Superior temporal gyrus (tissue), 1 donor: ENCODE data around the gene AS3MT.
"Not testable (repeated sequence)": the region's sequence is repeated elsewhere in the genome, so short reads cannot be mapped to it uniquely, and the experiment has no call there.

Experiments used
- DNase-seq: peaks from one replicate; pipeline ENCODE4 v3.0.0-alpha.2; 2016; ENCODE audit errors: extremely low spot score

Gene AS3MT

GRCh38 chr10:102919246-102919959 lies 50.1 kb downstream of the AS3MT start:
- no peak for DNase-seq

GRCh38 chr10:102919992-102920739 lies 50.9 kb downstream of the AS3MT start:
- DNase-seq, result no peak

- no peak for DNase-seq
Measured at GRCh38 chr10:102923601-102924000, 54.3 kb downstream of the AS3MT start.

GRCh38 chr10:102926842-102927241 lies 57.6 kb downstream of the AS3MT start:
- DNase-seq, result no peak

- DNase-seq, result no peak
Measured at GRCh38 chr10:102927311-102928010, 58.2 kb downstream of the AS3MT start.

GRCh38 chr10:102928442-102928841 lies 59.2 kb downstream of the AS3MT start:
- not testable (repeated sequence) for DNase-seq

- DNase-seq, result no peak
Measured at GRCh38 chr10:102930720-102931119, 61.5 kb downstream of the AS3MT start.

GRCh38 chr10:102931643-102932042 lies 62.4 kb downstream of the AS3MT start:
- no peak for DNase-seq

- no peak for DNase-seq
Measured at GRCh38 chr10:102935505-102935904, 66.2 kb downstream of the AS3MT start.

GRCh38 chr10:102935939-102936605 lies 66.8 kb downstream of the AS3MT start:
- no peak for DNase-seq

- DNase-seq, result no peak
Measured at GRCh38 chr10:102941401-102941800, 72.1 kb downstream of the AS3MT start.

GRCh38 chr10:102945449-102945848 lies 76.2 kb downstream of the AS3MT start:
- DNase-seq, result no peak

GRCh38 chr10:102945962-102946361 lies 76.7 kb downstream of the AS3MT start:
- DNase-seq, result no peak

- DNase-seq, result no peak
Measured at GRCh38 chr10:102946992-102947391, 77.7 kb downstream of the AS3MT start.

- DNase-seq, result no peak
Measured at GRCh38 chr10:102948176-102948575, 78.9 kb downstream of the AS3MT start.

- DNase-seq, result no peak
Measured at GRCh38 chr10:102948786-102949185, 79.5 kb downstream of the AS3MT start.

- DNase-seq, result no peak
Measured at GRCh38 chr10:102949916-102950315, 80.6 kb downstream of the AS3MT start.

GRCh38 chr10:102951316-102951715 lies 82.0 kb downstream of the AS3MT start:
- no peak for DNase-seq
